Upper lobe of right lung (tissue), 1 donor: ENCODE measurements around the gene GBA2. TPM values are rescaled to one million over a fixed set of nuclear protein-coding genes. Genes with fewer than 3 reads are reported as not detected.
A peak's percentile ranks its signal among the peaks of the same experiment; 100 is the strongest.

Experiments used
- ATAC-seq: fragments of 200-7000 bp; cut with Tn5 transposase; one replicate; pipeline ENCODE4 v1.9.1; 2020; ENCODE audit warnings: mild to moderate bottlenecking, moderate library complexity
- DNase-seq: peaks from one replicate; pipeline ENCODE4 v3.0.0-alpha.2; 2020
- H3K27ac ChIP-seq: fragments of 200-600 bp; one replicate; pipeline ENCODE4 v1.8.0; 2022
- H3K27me3 ChIP-seq: fragments of 200-600 bp; one replicate; pipeline ENCODE4 v1.8.0; 2022; ENCODE audit warnings: mild to moderate bottlenecking
- H3K36me3 ChIP-seq: fragments of 200-600 bp; one replicate; pipeline ENCODE4 v1.8.0; 2022
- H3K4me1 ChIP-seq: fragments of 200-600 bp; one replicate; pipeline ENCODE4 v1.8.0; 2022
- H3K4me3 ChIP-seq: fragments of 200-600 bp; one replicate; pipeline ENCODE4 v1.8.0; 2022; ENCODE audit warnings: mild to moderate bottlenecking
- H3K9me3 ChIP-seq: fragments of 200-600 bp; one replicate; pipeline ENCODE4 v1.8.0; 2022
- intact Hi-C: fragments of 100-400 bp; cut with DNase I; formaldehyde crosslinking; loops from one replicate; pipeline ENCODE4 v1.11.0; 2022
- total RNA-seq: library from RNA; stranded (reverse); fragmentation: NEBNext Ultra II Directional; extraction: Animal tissue kit (Norgen Biotek cat#: 25700); gene quantifications from one replicate; pipeline ENCODE4 v1.2.1, GENCODE V29; 2021
- TF ChIP-seq, protein P1 (sequence below): fragments of 200-600 bp; IDR thresholded peaks from one replicate; pipeline ENCODE4 v1.8.0; 2022; ENCODE audit warnings: antibody characterized with exemption
- donor health status: DM: no; HTN: yes; CAD: no; lungs with severe emphysema.

Gene GBA2
- total RNA-seq, 1 donor from 2014 or later, result 99.1 TPM

DNA sequence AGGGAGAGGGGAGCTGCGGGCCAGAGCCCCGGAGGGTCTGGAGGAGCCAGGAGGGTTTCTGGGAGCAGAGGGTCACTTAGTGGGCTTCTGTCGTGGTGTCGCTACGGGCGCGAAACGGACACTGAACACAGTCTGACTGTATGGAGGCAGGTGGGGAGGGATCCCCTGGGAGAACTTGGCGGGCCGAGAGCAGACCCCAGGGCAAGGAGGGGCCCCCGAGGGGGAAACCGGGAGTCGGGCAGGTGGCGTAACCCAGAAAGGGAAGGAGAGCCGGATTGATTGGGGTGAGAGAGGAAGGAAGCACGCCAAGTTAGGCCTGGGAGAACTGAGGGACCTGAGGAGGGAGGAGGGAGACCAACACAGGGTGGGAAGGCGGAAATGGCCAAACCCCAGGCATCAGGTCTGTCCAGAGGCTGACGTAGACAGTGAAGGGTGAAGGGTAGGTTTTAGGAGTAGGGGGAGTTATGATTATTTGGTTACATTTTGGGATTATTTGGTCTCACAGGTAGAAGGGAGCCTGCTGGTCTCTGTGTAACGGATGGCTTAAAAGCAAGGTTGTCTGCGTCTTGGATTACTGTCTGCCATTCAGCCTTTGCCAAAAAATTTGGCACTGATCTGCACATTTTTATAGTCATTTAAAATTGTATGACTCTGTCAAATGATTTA is 8.3 kb upstream of the GBA2 start:
- intact Hi-C loops, result no loop called here
- peaks cover 13% of the 10 kb centered on the region for H3K36me3 ChIP-seq
- H3K4me3 ChIP-seq, result peak overlapping the region; percentile 57
- peak overlapping the region; percentile 89 for H3K27ac ChIP-seq
- ATAC-seq (peak; percentile 76), DNase-seq (no peak)
- no peaks in the 10 kb centered on the region for H3K9me3 ChIP-seq
- TF ChIP-seq, protein P1, sequence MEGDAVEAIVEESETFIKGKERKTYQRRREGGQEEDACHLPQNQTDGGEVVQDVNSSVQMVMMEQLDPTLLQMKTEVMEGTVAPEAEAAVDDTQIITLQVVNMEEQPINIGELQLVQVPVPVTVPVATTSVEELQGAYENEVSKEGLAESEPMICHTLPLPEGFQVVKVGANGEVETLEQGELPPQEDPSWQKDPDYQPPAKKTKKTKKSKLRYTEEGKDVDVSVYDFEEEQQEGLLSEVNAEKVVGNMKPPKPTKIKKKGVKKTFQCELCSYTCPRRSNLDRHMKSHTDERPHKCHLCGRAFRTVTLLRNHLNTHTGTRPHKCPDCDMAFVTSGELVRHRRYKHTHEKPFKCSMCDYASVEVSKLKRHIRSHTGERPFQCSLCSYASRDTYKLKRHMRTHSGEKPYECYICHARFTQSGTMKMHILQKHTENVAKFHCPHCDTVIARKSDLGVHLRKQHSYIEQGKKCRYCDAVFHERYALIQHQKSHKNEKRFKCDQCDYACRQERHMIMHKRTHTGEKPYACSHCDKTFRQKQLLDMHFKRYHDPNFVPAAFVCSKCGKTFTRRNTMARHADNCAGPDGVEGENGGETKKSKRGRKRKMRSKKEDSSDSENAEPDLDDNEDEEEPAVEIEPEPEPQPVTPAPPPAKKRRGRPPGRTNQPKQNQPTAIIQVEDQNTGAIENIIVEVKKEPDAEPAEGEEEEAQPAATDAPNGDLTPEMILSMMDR, result no peak
- peaks cover 27% of the 10 kb centered on the region for H3K4me1 ChIP-seq
- no peaks in the 10 kb centered on the region for H3K27me3 ChIP-seq

DNA sequence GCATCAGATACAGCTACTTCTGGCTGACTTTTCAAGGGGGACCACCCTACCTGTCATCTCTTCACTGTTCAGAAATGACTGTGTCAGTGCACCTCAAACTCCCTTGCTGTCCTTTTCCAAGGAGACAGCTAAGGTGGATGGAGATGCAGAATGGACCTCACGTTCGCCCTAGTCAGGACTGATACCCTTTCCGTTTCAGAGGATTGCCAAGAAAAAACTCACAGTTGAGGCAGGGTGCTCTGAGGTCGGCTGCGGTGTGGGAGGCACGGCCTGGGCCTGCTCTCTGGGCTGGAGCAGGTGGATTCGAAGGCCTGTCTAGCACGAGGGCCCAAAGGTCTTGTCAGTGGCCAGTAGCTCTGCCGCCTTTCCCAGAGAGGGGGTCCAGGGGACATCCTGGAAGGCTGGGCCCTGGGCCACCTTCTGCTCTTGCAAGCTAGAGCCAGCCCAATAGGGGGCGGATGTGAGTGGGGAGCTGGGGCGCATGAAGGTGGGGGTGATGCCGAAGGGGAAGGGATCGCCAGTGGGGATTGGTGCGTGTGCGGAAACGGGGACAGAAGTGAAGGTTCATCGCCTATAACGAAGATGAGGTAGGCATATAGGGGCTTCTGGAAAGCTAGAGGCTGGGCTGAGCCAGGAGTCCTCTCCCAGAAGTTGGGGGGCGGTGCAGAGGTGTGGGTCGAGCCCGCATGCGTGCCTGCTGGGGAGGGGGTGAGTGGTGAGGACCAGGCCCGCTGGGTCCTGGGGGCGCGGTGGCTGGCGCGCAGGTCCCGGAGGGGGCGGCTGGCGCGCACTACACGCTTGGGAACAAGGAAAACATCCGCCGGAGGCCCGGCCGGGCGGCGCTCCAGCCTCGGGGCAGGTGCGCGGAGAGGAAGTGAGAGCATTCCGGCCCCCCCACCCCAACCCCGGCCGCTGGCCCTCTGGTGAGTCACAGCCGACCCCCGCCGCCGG is 7.5 kb upstream of the GBA2 start:
- intact Hi-C loops, result no loop called here
- Histone ChIP-seq H3K4me3 (peak overlapping the region; percentile 57), H3K4me1 (peaks cover 27% of the 10 kb centered on the region), H3K9me3 (no peaks in the 10 kb centered on the region), H3K27me3 (no peaks in the 10 kb centered on the region), H3K27ac (peak overlapping the region; percentile 89), H3K36me3 (peaks cover 21% of the 10 kb centered on the region)
- TF ChIP-seq, protein P1, result peak; percentile 56
- DNase-seq, result peak; percentile 91
- peak; percentile 87 for ATAC-seq

DNA sequence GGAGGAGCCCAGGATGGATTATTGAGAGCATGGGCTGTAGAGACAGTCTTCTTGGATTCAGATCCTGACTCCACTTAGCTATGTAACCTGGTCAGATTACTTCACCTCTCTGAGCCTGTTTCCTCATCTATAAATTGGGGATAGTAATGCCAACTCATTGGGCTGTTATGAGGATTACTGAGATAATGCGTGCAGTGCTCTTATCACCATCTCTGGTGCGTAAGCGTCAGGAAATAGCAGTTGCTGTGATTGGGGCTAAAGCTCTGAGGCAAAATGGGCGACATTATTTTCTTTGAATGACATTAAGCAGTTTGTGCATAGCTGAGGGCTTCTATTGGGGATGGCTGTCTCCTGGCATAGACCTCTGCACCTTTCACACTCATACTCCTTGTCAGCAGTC is 6.0 kb upstream of the GBA2 start:
- H3K27me3 ChIP-seq, result no peaks in the 10 kb centered on the region
- TF ChIP-seq, protein P1, result no peak
- no peaks in the 10 kb centered on the region for H3K9me3 ChIP-seq
- peaks cover 34% of the 10 kb centered on the region for H3K4me1 ChIP-seq
- intact Hi-C loops, result no loop called here
- H3K4me3 ChIP-seq, result no peak overlapping the region
- ATAC-seq, result no peak
- no peak overlapping the region for H3K27ac ChIP-seq
- peaks cover 32% of the 10 kb centered on the region for H3K36me3 ChIP-seq
- DNase-seq, result no peak

DNA sequence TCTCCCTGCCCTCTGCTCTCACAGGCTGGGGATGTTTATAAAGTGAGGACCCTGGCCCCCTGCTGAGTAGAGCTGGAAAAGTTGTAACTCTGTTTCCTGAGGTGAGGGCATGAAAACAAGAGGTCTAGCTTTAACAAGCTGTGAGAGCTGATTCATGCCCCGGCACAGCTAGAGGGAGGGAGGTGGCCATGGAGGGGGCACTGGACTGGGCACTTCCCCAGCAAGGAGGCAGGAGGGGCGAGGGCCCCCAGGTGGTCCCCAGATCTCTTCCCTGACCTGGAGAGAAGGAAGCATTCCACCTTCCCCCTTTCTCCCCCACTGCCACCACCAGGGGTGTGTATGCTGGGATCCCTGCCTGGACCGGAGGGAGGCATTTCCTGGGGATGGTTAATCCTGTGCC is 5.2 kb upstream of the GBA2 start, which contains the start of gene MSMP:
Gene MSMP (minus strand): TSS at position 13 of the 400 bp plus-strand sequence. CDS start 147 bp downstream, outside the sequence.
- TF ChIP-seq, protein P1, result no peak
- no peak within 1 kb of the TSS for H3K4me3 ChIP-seq
- H3K9me3 ChIP-seq, result no peaks in the 10 kb centered on the region
- ATAC-seq (no peak), DNase-seq (no peak)
- intact Hi-C loops, result no loop called here
- H3K27me3 ChIP-seq, result no peaks in the 10 kb centered on the region
- no peak within 1 kb of the TSS for H3K27ac ChIP-seq
- peaks cover 32% of the 10 kb centered on the region for H3K36me3 ChIP-seq
- H3K4me1 ChIP-seq, result peaks cover 37% of the 10 kb centered on the region

DNA sequence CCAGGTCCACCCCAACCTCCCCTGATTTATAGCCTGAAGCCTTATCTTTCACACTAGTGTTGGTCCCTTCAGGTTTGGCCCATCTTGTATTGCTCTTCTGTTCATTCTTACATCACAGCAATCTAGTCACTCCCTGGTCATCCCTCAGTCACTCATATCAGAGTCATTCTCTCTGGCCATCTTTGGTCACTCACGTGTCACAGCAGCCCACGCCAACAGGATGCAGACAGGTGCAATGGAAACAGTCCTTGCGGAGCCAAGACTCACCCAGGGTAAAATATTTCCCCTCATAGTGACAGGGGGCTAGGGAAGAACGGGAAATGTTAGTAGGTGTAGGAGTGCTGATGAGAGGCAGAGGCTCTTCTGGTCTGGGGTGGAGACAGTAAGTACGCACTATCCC is 4.4 kb upstream of the GBA2 start:
- H3K36me3 ChIP-seq, result peaks cover 32% of the 10 kb centered on the region
- no peak for ATAC-seq
- H3K27ac ChIP-seq, result no peak overlapping the region
- DNase-seq, result no peak
- peaks cover 31% of the 10 kb centered on the region for H3K4me1 ChIP-seq
- intact Hi-C loops, result no loop called here
- no peaks in the 10 kb centered on the region for H3K27me3 ChIP-seq
- H3K4me3 ChIP-seq, result no peak overlapping the region
- TF ChIP-seq, protein P1, result no peak
- H3K9me3 ChIP-seq, result no peaks in the 10 kb centered on the region
